Heart right ventricle (tissue), 16 donors: ENCODE results near the gene GPM6B. TPM values are rescaled to one million over a fixed set of nuclear protein-coding genes. Genes with fewer than 3 reads are reported as not detected.

Experiments used
- ATAC-seq, 8 donors: fragments of 200-7000 bp; cut with Tn5 transposase; one replicate each; pipeline ENCODE4 v1.9.1; 2020; ENCODE audit warnings: mild to moderate bottlenecking in 8 of 8, moderate library complexity in 8 of 8, moderate number of reproducible peaks in 1 of 8
- DNase-seq, 2 donors: peaks; one replicate each; pipeline ENCODE4 v3.0.0-alpha.2; 2020
- H3K27ac ChIP-seq, 10 donors: fragments of 200-600 bp; sonication (generic) in 2 of 10; one replicate each; pipeline versions ENCODE4 v1.5.0 to v1.8.0; 2020 to 2022; ENCODE audit warnings: mild to moderate bottlenecking in 3 of 10
- H3K27me3 ChIP-seq, 7 donors: fragments of 200-600 bp; one replicate each; pipeline ENCODE4 v1.8.0; 2021 to 2022; ENCODE audit warnings: mild to moderate bottlenecking in 2 of 7
- H3K36me3 ChIP-seq, 9 donors: fragments of 200-600 bp; sonication (generic) in 1 of 9; one replicate each; pipeline versions ENCODE4 v1.5.0 to v1.8.0; 2020 to 2022; ENCODE audit warnings: mild to moderate bottlenecking in 2 of 9
- H3K4me1 ChIP-seq, 9 donors: fragments of 200-600 bp; sonication (generic) in 1 of 9; one replicate each; pipeline versions ENCODE4 v1.5.0 to v1.8.0; 2020 to 2022; ENCODE audit warnings: mild to moderate bottlenecking in 4 of 9
- H3K4me3 ChIP-seq, 10 donors: fragments of 200-600 bp; sonication (generic) in 2 of 10; one replicate each; pipeline versions ENCODE4 v1.5.0 to v1.8.0; 2020 to 2022; ENCODE audit warnings: mild to moderate bottlenecking in 7 of 10, moderate library complexity in 2 of 10
- H3K9me3 ChIP-seq, 11 donors: fragments of 200-600 bp in 10 of 11; sonication (generic) in 2 of 11; one replicate each; pipeline versions ENCODE4 v1.5.0 to v1.8.0; 2013 to 2022; ENCODE audit warnings: mild to moderate bottlenecking in 2 of 11, control low read depth in 1 of 11, moderate library complexity in 1 of 11
- WGBS, 2 donors: extraction: QIAGEN DNeasy Blood & Tissue Kit; methylation state at CpG; one replicate each; pipeline ENCODE4 v1.1.7; 2013; ENCODE audit warnings: inconsistent platforms in 1 of 2; 5-methylcytosine and 5-hydroxymethylcytosine counted together
- intact Hi-C, 10 donors: fragments of 100-400 bp; cut with DNase I; formaldehyde crosslinking; loops; one replicate each; pipeline versions ENCODE4 v1.11.1 to v1.14.2; 2022
- polyA plus RNA-seq, 2 donors: library from polyadenylated mRNA; stranded (reverse); fragments of 200-250 nt; gene quantifications; one replicate each; pipeline ENCODE4 v1.2.3, GENCODE V29; 2013
- total RNA-seq, 10 donors: library from RNA; stranded (reverse); fragmentation: NEBNext Ultra II Directional in 3 of 10; extraction: Animal tissue kit (Norgen Biotek cat#: 25700) in 3 of 10; gene quantifications; one replicate each; pipeline versions ENCODE4 v1.2.1 to v1.2.4, GENCODE V29; 2021 to 2023
- TF ChIP-seq, protein P1 (sequence below), 9 donors: fragments of 200-600 bp; sonication (generic) in 2 of 9; IDR thresholded peaks; one replicate each; pipeline versions ENCODE4 v1.5.0 to v1.8.0; 2021 to 2022; ENCODE audit warnings: antibody characterized with exemption in 9 of 9, mild to moderate bottlenecking in 5 of 9, moderate library complexity in 1 of 9
- donor health status: Arrhythmogenic right ventricular cardiomyopathy.
- donor health status: ischemic (EF 13 %, LVEDD 7.1; RV severe dilation, severe dysfunction).
- donor health status: healthy with polysubstance abuse.
- donor health status: DM: no; HTN: yes; CAD: no.
- donor health status: DM: no; HTN: no; CAD: no.
- donor health status: ischemic (EF 25% LVEDD 6.9; RV normal size, moderate dysfunction).
- donor health status: ischemic (EF 25% LVEDD 5.7; RV mildly dilated, moderate dysfunction).
- donor health status: healthy.
- donor health status: DM: yes; HTN: yes; CAD: no.
- donor health status: Ischemic cardiomyopathy.
- donor health status: ischemic (EF 35%, LVEDD 5.7; RV mildly dilated, moderate dysfunction).
- donor health status: nonischemic (EF 11% LVEDD 7.7; RV severe dilation, severe dysfunction).
- donor health status: DM: yes; HTN: yes; CAD: no.
- donor health status: PGD.
- donor health status: ischemic (EF 29% LVEDD 5.4; RV normal size, mild dysfunction).
- donor health status: nonischemic (EF 23%, LVEDD 6.1; RV moderate dilation, normal function).

Gene GPM6B
- total and polyA plus RNA-seq, 12 donors: 0.94 to 7.8 (median 2.8) TPM

DNA sequence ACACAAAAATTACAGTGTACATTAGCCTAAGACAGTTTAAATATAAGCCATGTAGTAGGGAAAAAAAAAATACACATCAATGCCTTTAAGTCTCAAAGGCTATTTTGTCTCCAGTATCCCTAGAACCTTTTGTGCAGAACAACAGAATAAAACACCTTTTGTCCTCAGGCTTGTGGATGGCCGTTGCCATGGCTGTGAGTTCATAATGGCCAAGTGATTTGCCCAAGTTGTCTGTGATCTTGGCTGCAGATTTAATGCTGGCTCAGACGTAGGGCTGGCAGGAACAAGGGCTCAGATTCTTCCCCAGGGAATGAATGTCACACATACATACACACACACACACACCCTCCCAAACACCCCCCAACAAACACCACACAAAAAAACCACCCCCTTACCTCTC is 25.3 kb downstream of the GPM6B start:
- H3K4me1 ChIP-seq: no peaks in the 10 kb centered on the region
- intact Hi-C loops: no loop called here
- 14 to 20% methylated on average over 2 of the region's 2 CpGs for WGBS, 2 donors
- no peaks in the 10 kb centered on the region for H3K27me3 ChIP-seq
- H3K27ac ChIP-seq: peak overlapping the region in 1 of 10 donors; percentile 29
- ATAC-seq (peak in 2 of 8 donors; percentile 35 to 78), DNase-seq (no peak)
- H3K36me3 ChIP-seq: no peaks in the 10 kb centered on the region
- TF ChIP-seq, protein P1, sequence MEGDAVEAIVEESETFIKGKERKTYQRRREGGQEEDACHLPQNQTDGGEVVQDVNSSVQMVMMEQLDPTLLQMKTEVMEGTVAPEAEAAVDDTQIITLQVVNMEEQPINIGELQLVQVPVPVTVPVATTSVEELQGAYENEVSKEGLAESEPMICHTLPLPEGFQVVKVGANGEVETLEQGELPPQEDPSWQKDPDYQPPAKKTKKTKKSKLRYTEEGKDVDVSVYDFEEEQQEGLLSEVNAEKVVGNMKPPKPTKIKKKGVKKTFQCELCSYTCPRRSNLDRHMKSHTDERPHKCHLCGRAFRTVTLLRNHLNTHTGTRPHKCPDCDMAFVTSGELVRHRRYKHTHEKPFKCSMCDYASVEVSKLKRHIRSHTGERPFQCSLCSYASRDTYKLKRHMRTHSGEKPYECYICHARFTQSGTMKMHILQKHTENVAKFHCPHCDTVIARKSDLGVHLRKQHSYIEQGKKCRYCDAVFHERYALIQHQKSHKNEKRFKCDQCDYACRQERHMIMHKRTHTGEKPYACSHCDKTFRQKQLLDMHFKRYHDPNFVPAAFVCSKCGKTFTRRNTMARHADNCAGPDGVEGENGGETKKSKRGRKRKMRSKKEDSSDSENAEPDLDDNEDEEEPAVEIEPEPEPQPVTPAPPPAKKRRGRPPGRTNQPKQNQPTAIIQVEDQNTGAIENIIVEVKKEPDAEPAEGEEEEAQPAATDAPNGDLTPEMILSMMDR (IDR thresholded peaks at IDR 0.05): no peak
- H3K4me3 ChIP-seq: no peak overlapping the region
- H3K9me3 ChIP-seq: no peaks in the 10 kb centered on the region

- Histone ChIP-seq H3K27me3 (no peaks in the 10 kb centered on the region), H3K9me3 (no peaks in the 10 kb centered on the region), H3K4me1 (no peaks in the 10 kb centered on the region), H3K4me3 (no peak overlapping the region), H3K36me3 (no peaks in the 10 kb centered on the region), H3K27ac (peak overlapping the region in 1 of 10 donors; percentile 29)
- no peak for DNase-seq
- TF ChIP-seq, protein P1 (IDR thresholded peaks at IDR 0.05): no peak
- no peak for ATAC-seq
- 93% methylated on average over 2 of the region's 2 CpGs for WGBS, 2 donors
- intact Hi-C loops: no loop called here
These were observed 25.7 kb downstream of the GPM6B start for GRCh38 chrX:13791145-13791544.

GRCh38 chrX:13790206-13791131 is 26.4 kb downstream of the GPM6B start:
- intact Hi-C loops: no loop called here
- 71 to 81% methylated on average over 6 of the region's 6 CpGs for WGBS, 2 donors
- Histone ChIP-seq H3K4me3 (no peak overlapping the region), H3K27me3 (peaks cover 0 to 5% (median 0%) of the 10 kb centered on the region in 7 donors), H3K9me3 (no peaks in the 10 kb centered on the region), H3K36me3 (no peaks in the 10 kb centered on the region), H3K4me1 (no peaks in the 10 kb centered on the region), H3K27ac (peak overlapping the region in 1 of 10 donors; percentile 29)
- ATAC-seq (peak in 1 of 8 donors; percentile 61), DNase-seq (no peak)
- TF ChIP-seq, protein P1 (IDR thresholded peaks at IDR 0.05): no peak

GRCh38 chrX:13786048-13786447 is 30.8 kb downstream of the GPM6B start:
- TF ChIP-seq, protein P1 (IDR thresholded peaks at IDR 0.05): no peak
- Histone ChIP-seq H3K9me3 (no peaks in the 10 kb centered on the region), H3K27ac (no peak overlapping the region), H3K4me1 (no peaks in the 10 kb centered on the region), H3K27me3 (peaks cover 0 to 11% (median 0%) of the 10 kb centered on the region in 7 donors), H3K36me3 (no peaks in the 10 kb centered on the region), H3K4me3 (no peak overlapping the region)
- intact Hi-C loops: no loop called here
- WGBS, 2 donors: 83 to 84% methylated on average over 8 of the region's 8 CpGs
- ATAC-seq: no peak
- no peak for DNase-seq
